ENCODE results near the gene CFAP90.

DNA sequence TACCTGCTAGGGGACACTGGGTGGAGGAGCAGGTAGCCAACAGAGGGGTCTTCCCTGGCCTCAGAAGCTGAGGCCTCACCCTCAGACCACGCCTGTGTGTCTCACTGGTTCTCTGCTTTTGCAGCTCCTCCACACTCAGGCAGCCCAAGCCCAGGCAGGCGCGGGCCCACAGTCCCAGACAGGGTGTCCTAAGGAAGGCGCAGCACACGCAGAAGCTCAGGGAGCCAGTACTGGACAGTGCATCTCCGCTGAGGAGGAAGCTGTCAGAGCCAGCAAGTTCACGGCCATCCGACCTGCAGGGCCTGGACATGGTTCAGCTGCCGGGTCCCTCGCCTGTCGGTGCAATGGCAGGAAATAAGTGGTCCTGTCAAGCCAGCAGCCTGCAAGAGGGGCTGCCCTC lies 25.3 kb downstream of the CFAP90 start:
- TF ChIP-seq, protein P1, sequence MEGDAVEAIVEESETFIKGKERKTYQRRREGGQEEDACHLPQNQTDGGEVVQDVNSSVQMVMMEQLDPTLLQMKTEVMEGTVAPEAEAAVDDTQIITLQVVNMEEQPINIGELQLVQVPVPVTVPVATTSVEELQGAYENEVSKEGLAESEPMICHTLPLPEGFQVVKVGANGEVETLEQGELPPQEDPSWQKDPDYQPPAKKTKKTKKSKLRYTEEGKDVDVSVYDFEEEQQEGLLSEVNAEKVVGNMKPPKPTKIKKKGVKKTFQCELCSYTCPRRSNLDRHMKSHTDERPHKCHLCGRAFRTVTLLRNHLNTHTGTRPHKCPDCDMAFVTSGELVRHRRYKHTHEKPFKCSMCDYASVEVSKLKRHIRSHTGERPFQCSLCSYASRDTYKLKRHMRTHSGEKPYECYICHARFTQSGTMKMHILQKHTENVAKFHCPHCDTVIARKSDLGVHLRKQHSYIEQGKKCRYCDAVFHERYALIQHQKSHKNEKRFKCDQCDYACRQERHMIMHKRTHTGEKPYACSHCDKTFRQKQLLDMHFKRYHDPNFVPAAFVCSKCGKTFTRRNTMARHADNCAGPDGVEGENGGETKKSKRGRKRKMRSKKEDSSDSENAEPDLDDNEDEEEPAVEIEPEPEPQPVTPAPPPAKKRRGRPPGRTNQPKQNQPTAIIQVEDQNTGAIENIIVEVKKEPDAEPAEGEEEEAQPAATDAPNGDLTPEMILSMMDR (IDR thresholded peaks at IDR 0.05; ENCODE audit: poor library complexity, severe bottlenecking), result no peak
- TF ChIP-seq EZH2 (IDR thresholded peaks at IDR 0.05; ENCODE audit: borderline replicate concordance, insufficient read depth, low read length, poor library complexity, severe bottlenecking) (no peak), REST (IDR thresholded peaks at IDR 0.05; ENCODE audit: borderline replicate concordance) (no peak), SMC3 (conservative IDR thresholded peaks at IDR 0.05; ENCODE audit: poor library complexity) (no peak)

Data from neural cell (in vitro differentiated cells).